Upper lobe of left lung (tissue), 6 donors: Measurements from ENCODE around the gene CFAP97D2. TPM values are rescaled to one million over a fixed set of nuclear protein-coding genes. Genes with fewer than 3 reads are reported as not detected.

Source experiments
- ATAC-seq, 2 donors: fragments of 200-7000 bp; cut with Tn5 transposase; one replicate each; pipeline ENCODE4 v1.9.1; 2022; ENCODE audit warnings: mild to moderate bottlenecking in 2 of 2, moderate library complexity in 2 of 2; ENCODE audit not compliant: low FRiP score in 2 of 2
- DNase-seq, 2 donors: peaks; one replicate each; pipeline ENCODE4 v3.0.0-alpha.2; 2019 to 2020
- H3K27ac ChIP-seq, 4 donors: fragments of 200-600 bp; sonication (generic); one replicate each; pipeline ENCODE4 v1.5.1; 2016 to 2019
- H3K27me3 ChIP-seq, 4 donors: fragments of 200-600 bp; sonication (generic); one replicate each; pipeline ENCODE4 v1.5.1; 2017 to 2019
- H3K36me3 ChIP-seq, 4 donors: fragments of 200-600 bp; sonication (generic); one replicate each; pipeline ENCODE4 v1.5.1; 2016 to 2019
- H3K4me1 ChIP-seq, 4 donors: fragments of 200-600 bp; sonication (generic); one replicate each; pipeline ENCODE4 v1.5.1; 2018 to 2019
- H3K4me3 ChIP-seq, 4 donors: fragments of 200-600 bp; sonication (generic); one replicate each; pipeline ENCODE4 v1.5.1; 2017 to 2019; ENCODE audit warnings: mild to moderate bottlenecking in 2 of 4, moderate library complexity in 1 of 4
- H3K9me3 ChIP-seq, 4 donors: fragments of 200-600 bp; sonication (generic); one replicate each; pipeline ENCODE4 v1.5.1; 2018 to 2019
- EP300 ChIP-seq, 4 donors: sonication (generic); formaldehyde crosslinking; IDR thresholded peaks; one replicate each; pipeline ENCODE4 v1.5.1; 2017; ENCODE audit warnings: antibody characterized with exemption in 4 of 4, control low read depth in 2 of 4
- POLR2A ChIP-seq, 4 donors: fragments of 450-650 bp; IDR thresholded peaks; one replicate each; pipeline ENCODE4 v1.5.1; 2016 to 2017; ENCODE audit warnings: antibody characterized with exemption in 4 of 4, mild to moderate bottlenecking in 2 of 4
- POLR2AphosphoS5 ChIP-seq, 2 donors: sonication (generic); formaldehyde crosslinking; IDR thresholded peaks; one replicate each; pipeline ENCODE4 v1.5.1; 2017; ENCODE audit warnings: antibody characterized with exemption in 2 of 2
- WGBS, 2 donors: methylation state at CpG; one replicate each; pipeline ENCODE4 v1.1.5; 2017 to 2018; 5-methylcytosine and 5-hydroxymethylcytosine counted together
- total RNA-seq, 6 donors: library from RNA; depleted of rRNA in 4 of 6; stranded (reverse); fragments of >200 nt in 4 of 6; gene quantifications; one replicate each; pipeline versions ENCODE4 v1.1.0 to v1.2.1, GENCODE V29; 2016 to 2021
- TF ChIP-seq, protein P1 (sequence below), 6 experiments: fragments of 450-650 bp in 4 of 6; fragments of 200-600 bp in 2 of 6; sonication (generic) in 2 of 6; IDR thresholded peaks; one replicate each; pipeline ENCODE4 v1.5.1; 2016 to 2019; ENCODE audit warnings: antibody characterized with exemption in 6 of 6
- donor health status: DM: no; HTN: no; CAD: no; lungs with moderate emphysema.
- donor health status: DM: no; HTN: yes; CAD: no; lungs with severe emphysema.

CFAP97D2 gene
- total RNA-seq, 6 donors from 2014 or later = 0.67 to 3.6 (median 0.76) TPM; not detected in 3

DNA sequence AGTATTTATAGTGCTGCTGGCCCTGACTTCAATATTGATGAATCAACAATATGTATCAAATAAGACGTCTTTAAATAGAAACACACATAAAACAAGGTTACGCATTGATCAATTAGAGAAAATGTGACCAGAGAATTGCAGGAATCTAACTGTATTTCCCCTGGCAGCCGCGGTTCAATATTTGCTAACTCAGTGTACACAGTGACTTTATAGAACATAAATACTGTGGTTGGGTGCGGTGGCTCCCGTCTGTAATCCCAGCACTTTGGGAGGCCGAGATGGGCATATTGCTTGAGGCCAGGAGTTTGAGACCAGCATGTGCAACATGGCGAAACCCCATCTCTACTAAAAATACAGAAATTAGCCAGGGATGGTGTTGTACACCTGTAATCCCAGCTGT, 79.5 kb downstream of the CFAP97D2 start:
- H3K36me3 ChIP-seq = peaks cover 21 to 100% (median 59%) of the 10 kb centered on the region in 4 donors
- no peak for TF ChIP-seq EP300 (IDR thresholded peaks at IDR 0.05)
- TF ChIP-seq, protein P1, sequence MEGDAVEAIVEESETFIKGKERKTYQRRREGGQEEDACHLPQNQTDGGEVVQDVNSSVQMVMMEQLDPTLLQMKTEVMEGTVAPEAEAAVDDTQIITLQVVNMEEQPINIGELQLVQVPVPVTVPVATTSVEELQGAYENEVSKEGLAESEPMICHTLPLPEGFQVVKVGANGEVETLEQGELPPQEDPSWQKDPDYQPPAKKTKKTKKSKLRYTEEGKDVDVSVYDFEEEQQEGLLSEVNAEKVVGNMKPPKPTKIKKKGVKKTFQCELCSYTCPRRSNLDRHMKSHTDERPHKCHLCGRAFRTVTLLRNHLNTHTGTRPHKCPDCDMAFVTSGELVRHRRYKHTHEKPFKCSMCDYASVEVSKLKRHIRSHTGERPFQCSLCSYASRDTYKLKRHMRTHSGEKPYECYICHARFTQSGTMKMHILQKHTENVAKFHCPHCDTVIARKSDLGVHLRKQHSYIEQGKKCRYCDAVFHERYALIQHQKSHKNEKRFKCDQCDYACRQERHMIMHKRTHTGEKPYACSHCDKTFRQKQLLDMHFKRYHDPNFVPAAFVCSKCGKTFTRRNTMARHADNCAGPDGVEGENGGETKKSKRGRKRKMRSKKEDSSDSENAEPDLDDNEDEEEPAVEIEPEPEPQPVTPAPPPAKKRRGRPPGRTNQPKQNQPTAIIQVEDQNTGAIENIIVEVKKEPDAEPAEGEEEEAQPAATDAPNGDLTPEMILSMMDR (IDR thresholded peaks at IDR 0.05) = no peak
- TF ChIP-seq POLR2A (IDR thresholded peaks at IDR 0.05) = no peak
- no peak for TF ChIP-seq POLR2AphosphoS5 (IDR thresholded peaks at IDR 0.05)

DNA sequence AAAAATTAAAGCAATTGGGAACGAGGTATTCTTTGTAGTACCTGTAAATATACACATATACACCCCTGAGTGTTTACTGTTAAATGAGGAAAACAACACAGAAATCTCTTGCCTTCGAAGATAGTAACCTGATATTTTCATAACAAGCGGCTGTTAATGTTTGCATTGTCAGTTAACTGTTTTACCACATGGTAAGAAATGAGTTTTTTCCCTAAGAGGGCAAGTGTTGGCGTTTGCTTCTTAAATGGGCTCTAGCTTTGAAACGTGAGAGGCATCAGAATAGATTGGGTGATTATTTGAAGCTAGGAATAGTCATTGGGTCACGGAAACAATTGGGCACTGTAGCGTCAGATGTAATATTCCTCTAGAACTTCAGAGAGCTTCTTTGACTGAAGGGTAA, 80.3 kb downstream of the CFAP97D2 start:
- H3K36me3 ChIP-seq = peaks cover 29 to 100% (median 67%) of the 10 kb centered on the region in 4 donors
- H3K9me3 ChIP-seq = no peaks in the 10 kb centered on the region
- no peak for TF ChIP-seq POLR2AphosphoS5 (IDR thresholded peaks at IDR 0.05)
- DNase-seq (no peak), ATAC-seq (no peak)
- no peak overlapping the region for H3K27ac ChIP-seq
- no peaks in the 10 kb centered on the region for H3K27me3 ChIP-seq
- WGBS, 2 donors = 86% methylated on average over 7 of the region's 7 CpGs
- no peaks in the 10 kb centered on the region for H3K4me1 ChIP-seq
- no peak overlapping the region for H3K4me3 ChIP-seq

More for the DNA sequence above, 79.5 kb downstream of the CFAP97D2 start:
- Histone ChIP-seq H3K27me3 (no peaks in the 10 kb centered on the region), H3K4me3 (no peak overlapping the region), H3K9me3 (no peaks in the 10 kb centered on the region), H3K4me1 (no peaks in the 10 kb centered on the region), H3K27ac (no peak overlapping the region)
- ATAC-seq = no peak
- WGBS, 2 donors = 90 to 94% methylated on average over 8 of the region's 8 CpGs
- no peak for DNase-seq

DNA sequence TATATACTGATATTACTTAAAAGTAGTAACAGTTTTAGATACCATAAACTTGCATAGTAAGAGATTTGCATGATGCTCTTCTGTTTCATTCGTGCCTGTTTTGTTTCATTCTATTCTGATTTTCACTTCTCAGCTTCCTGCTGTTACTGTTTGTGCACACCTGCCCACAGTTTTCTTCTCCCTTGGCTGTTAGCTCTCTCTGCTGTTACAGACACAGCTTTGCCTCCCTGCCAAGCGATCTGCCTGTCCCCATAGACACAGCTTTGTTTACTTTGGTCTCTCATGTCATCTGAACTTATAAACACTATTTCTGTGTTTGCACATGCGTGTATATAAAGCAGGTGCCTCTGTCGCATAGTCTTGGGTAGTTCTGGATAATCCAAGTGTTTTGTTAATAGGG, 80.9 kb downstream of the CFAP97D2 start:
- Histone ChIP-seq H3K4me1 (no peaks in the 10 kb centered on the region), H3K36me3 (peaks cover 34 to 100% (median 73%) of the 10 kb centered on the region in 4 donors), H3K27me3 (no peaks in the 10 kb centered on the region), H3K9me3 (no peaks in the 10 kb centered on the region), H3K4me3 (no peak overlapping the region), H3K27ac (no peak overlapping the region)
- TF ChIP-seq EP300 (IDR thresholded peaks at IDR 0.05) (no peak), POLR2AphosphoS5 (IDR thresholded peaks at IDR 0.05) (no peak), POLR2A (IDR thresholded peaks at IDR 0.05) (no peak)
- TF ChIP-seq, protein P1 (IDR thresholded peaks at IDR 0.05) = no peak
- WGBS, 2 donors = 83 to 91% methylated on average over 4 of the region's 4 CpGs
- DNase-seq (no peak), ATAC-seq (no peak)

DNA sequence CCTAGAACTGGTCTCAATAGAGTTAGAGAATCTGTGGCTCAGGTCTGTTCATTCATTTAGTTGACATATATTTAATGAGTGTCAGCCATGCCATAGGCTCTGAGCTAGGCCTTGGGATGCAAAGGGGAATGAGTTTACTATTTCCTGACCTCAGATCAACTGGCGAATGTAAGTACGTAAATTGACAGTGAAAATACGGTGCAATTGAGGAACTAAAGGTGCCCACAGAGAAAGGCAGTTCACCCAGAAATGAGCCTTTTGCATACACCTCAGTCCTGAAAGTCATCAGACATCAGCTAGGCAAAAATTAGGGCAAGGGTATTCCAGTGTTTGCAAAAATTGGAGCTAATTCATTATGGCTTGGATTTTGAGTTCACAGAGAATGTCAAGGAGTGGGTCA, 81.8 kb downstream of the CFAP97D2 start:
- 87 to 98% methylated on average over 3 of the region's 3 CpGs for WGBS, 2 donors
- no peaks in the 10 kb centered on the region for H3K27me3 ChIP-seq
- peaks cover 34 to 100% (median 76%) of the 10 kb centered on the region in 4 donors for H3K36me3 ChIP-seq
- no peaks in the 10 kb centered on the region for H3K9me3 ChIP-seq
- no peaks in the 10 kb centered on the region for H3K4me1 ChIP-seq
- ATAC-seq (no peak), DNase-seq (no peak)
- TF ChIP-seq, protein P1 (IDR thresholded peaks at IDR 0.05) = no peak
- TF ChIP-seq POLR2AphosphoS5 (IDR thresholded peaks at IDR 0.05) (no peak), POLR2A (IDR thresholded peaks at IDR 0.05) (no peak), EP300 (IDR thresholded peaks at IDR 0.05) (no peak)
- no peak overlapping the region for H3K27ac ChIP-seq
- no peak overlapping the region for H3K4me3 ChIP-seq

DNA sequence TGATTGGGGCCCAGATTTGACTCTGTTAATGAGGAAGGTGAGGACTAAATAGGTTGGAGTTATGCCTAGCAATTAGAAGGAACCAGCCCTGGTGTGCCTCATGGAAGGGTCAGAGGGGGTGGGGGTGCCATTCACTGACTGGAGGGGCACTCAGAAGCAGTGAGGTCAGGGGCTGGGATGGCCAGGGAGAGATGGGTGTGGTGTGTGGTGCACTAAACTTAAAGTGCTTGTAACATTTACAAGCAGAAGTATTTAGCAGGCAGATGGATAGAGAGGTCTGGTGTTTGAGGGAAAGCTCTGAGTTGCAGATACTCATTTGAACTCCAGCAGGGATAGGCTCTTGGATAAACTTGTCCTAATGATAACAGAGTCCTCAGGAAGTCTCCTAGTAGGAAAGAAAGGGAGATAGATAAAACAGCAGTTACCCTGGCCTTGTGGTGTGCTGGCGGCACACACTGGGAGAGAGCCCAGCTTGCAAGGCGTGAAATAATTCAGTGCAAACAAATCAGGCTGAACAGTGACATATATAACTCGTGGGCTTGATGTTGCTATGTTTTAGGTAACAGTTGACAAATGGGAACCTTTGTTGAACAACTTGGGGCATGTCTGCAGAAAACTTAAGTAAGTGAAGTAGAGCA, 82.4 kb downstream of the CFAP97D2 start:
- no peak overlapping the region for H3K27ac ChIP-seq
- no peaks in the 10 kb centered on the region for H3K4me1 ChIP-seq
- no peaks in the 10 kb centered on the region for H3K27me3 ChIP-seq
- peaks cover 34 to 100% (median 82%) of the 10 kb centered on the region in 4 donors for H3K36me3 ChIP-seq
- ATAC-seq (no peak), DNase-seq (no peak)
- H3K4me3 ChIP-seq = no peak overlapping the region
- TF ChIP-seq, protein P1 (IDR thresholded peaks at IDR 0.05) = no peak
- TF ChIP-seq POLR2AphosphoS5 (IDR thresholded peaks at IDR 0.05) = no peak
- H3K9me3 ChIP-seq = no peaks in the 10 kb centered on the region
- 75 to 89% methylated on average over 3 of the region's 3 CpGs for WGBS, 2 donors
